Heart left ventricle (tissue), 16 donors: ENCODE data around the gene METRNL. TPM values are rescaled to one million over a fixed set of nuclear protein-coding genes. Genes with fewer than 3 reads are reported as not detected.

ENCODE experiments used
- ATAC-seq, 4 donors: fragments of 200-7000 bp; cut with Tn5 transposase; one replicate each; pipeline ENCODE4 v1.9.1; 2020 to 2022; ENCODE audit warnings: moderate library complexity in 4 of 4, mild to moderate bottlenecking in 3 of 4, moderate number of reproducible peaks in 1 of 4
- DNase-seq, 5 donors: peaks; one replicate each; pipeline ENCODE4 v3.0.0-alpha.2; 2020
- H3K27ac ChIP-seq, 12 donors: fragments of 200-600 bp; sonication (generic) in 4 of 12; one replicate each; pipeline versions ENCODE4 v1.5.0 to v1.8.0; 2016 to 2022; ENCODE audit warnings: mild to moderate bottlenecking in 2 of 12
- H3K27me3 ChIP-seq, 9 donors: fragments of 200-600 bp; sonication (generic) in 2 of 9; one replicate each; pipeline versions ENCODE4 v1.5.1 to v1.8.0; 2016 to 2022; ENCODE audit warnings: mild to moderate bottlenecking in 3 of 9
- H3K36me3 ChIP-seq, 9 donors: fragments of 200-600 bp; sonication (generic) in 2 of 9; one replicate each; pipeline versions ENCODE4 v1.5.0 to v1.8.0; 2018 to 2022; ENCODE audit warnings: mild to moderate bottlenecking in 2 of 9
- H3K4me1 ChIP-seq, 12 donors: fragments of 200-600 bp; sonication (generic) in 4 of 12; one replicate each; pipeline versions ENCODE4 v1.5.0 to v1.8.0; 2016 to 2022; ENCODE audit warnings: mild to moderate bottlenecking in 3 of 12
- H3K4me3 ChIP-seq, 12 donors: fragments of 200-600 bp; sonication (generic) in 4 of 12; one replicate each; pipeline versions ENCODE4 v1.5.0 to v1.8.0; 2017 to 2022; ENCODE audit warnings: mild to moderate bottlenecking in 9 of 12, moderate library complexity in 4 of 12
- H3K9me3 ChIP-seq, 12 donors: fragments of 200-600 bp; sonication (generic) in 4 of 12; one replicate each; pipeline versions ENCODE4 v1.5.0 to v1.8.0; 2016 to 2022; ENCODE audit warnings: mild to moderate bottlenecking in 1 of 12
- POLR2A ChIP-seq, 2 donors: fragments of 450-650 bp; IDR thresholded peaks; one replicate each; pipeline ENCODE4 v1.6.1; 2017; ENCODE audit warnings: antibody characterized with exemption in 2 of 2, mild to moderate bottlenecking in 2 of 2, moderate library complexity in 2 of 2
- WGBS, 4 donors: extraction: QIAGEN DNeasy Blood & Tissue Kit in 2 of 4; methylation state at CpG; one replicate each; pipeline versions ENCODE4 v1.1.5 to v1.1.7; 2013 to 2018; 5-methylcytosine and 5-hydroxymethylcytosine counted together
- intact Hi-C, 10 donors: fragments of 100-400 bp; cut with DNase I; formaldehyde crosslinking; loops; one replicate each; pipeline versions ENCODE4 v1.11.1 to v1.14.2; 2022
- polyA plus RNA-seq, 2 donors: library from polyadenylated mRNA; stranded (reverse); fragments of 200-250 nt; gene quantifications; one replicate each; pipeline ENCODE4 v1.2.3, GENCODE V29; 2013
- total RNA-seq, 9 donors: library from RNA; depleted of rRNA in 2 of 9; stranded (reverse); fragments of >200 nt in 2 of 9; fragmentation: NEBNext Ultra II Directional in 3 of 9; extraction: Animal tissue kit (Norgen Biotek cat#: 25700) in 3 of 9; gene quantifications; one replicate each; pipeline versions ENCODE4 v1.1.0 to v1.2.4, GENCODE V29; 2016 to 2023
- TF ChIP-seq, protein P1 (sequence below), 12 donors: fragments of 200-600 bp; sonication (generic) in 4 of 12; IDR thresholded peaks; one replicate each; pipeline versions ENCODE4 v1.5.0 to v1.8.0; 2018 to 2022; ENCODE audit warnings: antibody characterized with exemption in 12 of 12, mild to moderate bottlenecking in 5 of 12
- donor health status: ischemic (EF 13 %, LVEDD 7.1; RV severe dilation, severe dysfunction).
- donor health status: healthy with polysubstance abuse.
- donor health status: DM: no; HTN: yes; CAD: no.
- donor health status: DM: no; HTN: no; CAD: no.
- donor health status: ischemic (EF 25% LVEDD 6.9; RV normal size, moderate dysfunction).
- donor health status: ischemic (EF 25% LVEDD 5.7; RV mildly dilated, moderate dysfunction).
- donor health status: healthy.
- donor health status: DM: yes; HTN: yes; CAD: no.
- donor health status: ischemic (EF 35%, LVEDD 5.7; RV mildly dilated, moderate dysfunction).
- donor health status: nonischemic (EF 11% LVEDD 7.7; RV severe dilation, severe dysfunction).
- donor health status: DM: yes; HTN: yes; CAD: no.
- donor health status: PGD.
- donor health status: ischemic (EF 29% LVEDD 5.4; RV normal size, mild dysfunction).
- donor health status: nonischemic (EF 23%, LVEDD 6.1; RV moderate dilation, normal function).

Gene METRNL
- total and polyA plus RNA-seq, 11 donors: 59.4 to 144 (median 79.5) TPM

DNA sequence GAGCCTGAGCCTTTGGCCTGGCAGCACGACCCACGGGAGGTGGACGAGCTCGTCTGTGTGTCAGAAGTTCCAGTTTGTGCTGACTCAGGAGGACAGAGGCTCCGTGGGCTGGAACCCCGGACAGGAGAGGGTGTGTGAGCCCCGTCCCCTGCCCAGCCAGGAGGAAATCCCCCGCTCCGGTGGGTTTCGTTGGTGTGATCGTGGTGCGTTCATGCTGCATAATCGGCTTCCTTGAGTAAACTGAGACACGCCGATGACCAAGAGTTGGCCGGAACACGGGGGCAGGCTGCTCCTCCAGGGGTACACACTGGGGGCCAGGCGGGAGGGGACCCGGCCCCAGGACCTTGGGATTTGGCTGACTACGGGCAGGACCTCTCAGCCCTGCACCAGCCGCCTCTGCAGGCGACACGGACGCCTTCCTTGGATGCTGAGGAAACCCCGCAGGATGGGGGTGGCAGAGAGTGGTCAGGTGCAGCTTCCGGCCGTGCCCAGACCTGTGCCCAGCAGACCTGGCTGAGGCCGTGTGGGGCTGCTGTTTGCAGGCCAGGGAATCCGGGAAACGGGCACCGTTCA is 8.5 kb downstream of the METRNL start:
- H3K27ac ChIP-seq: peak overlapping the region in 2 of 12 donors; percentile 8 to 24
- H3K27me3 ChIP-seq: no peaks in the 10 kb centered on the region
- no peaks in the 10 kb centered on the region for H3K9me3 ChIP-seq
- peaks cover 0 to 96% (median 66%) of the 10 kb centered on the region in 12 donors for H3K4me1 ChIP-seq
- intact Hi-C loops: no loop called here
- no peak for ATAC-seq
- no peak for DNase-seq
- H3K4me3 ChIP-seq: no peak overlapping the region
- 75 to 85% (median 84%) methylated on average over 21 to 31 of the region's 31 CpGs for WGBS, 4 donors
- TF ChIP-seq, protein P1, sequence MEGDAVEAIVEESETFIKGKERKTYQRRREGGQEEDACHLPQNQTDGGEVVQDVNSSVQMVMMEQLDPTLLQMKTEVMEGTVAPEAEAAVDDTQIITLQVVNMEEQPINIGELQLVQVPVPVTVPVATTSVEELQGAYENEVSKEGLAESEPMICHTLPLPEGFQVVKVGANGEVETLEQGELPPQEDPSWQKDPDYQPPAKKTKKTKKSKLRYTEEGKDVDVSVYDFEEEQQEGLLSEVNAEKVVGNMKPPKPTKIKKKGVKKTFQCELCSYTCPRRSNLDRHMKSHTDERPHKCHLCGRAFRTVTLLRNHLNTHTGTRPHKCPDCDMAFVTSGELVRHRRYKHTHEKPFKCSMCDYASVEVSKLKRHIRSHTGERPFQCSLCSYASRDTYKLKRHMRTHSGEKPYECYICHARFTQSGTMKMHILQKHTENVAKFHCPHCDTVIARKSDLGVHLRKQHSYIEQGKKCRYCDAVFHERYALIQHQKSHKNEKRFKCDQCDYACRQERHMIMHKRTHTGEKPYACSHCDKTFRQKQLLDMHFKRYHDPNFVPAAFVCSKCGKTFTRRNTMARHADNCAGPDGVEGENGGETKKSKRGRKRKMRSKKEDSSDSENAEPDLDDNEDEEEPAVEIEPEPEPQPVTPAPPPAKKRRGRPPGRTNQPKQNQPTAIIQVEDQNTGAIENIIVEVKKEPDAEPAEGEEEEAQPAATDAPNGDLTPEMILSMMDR (IDR thresholded peaks at IDR 0.05): no peak
- no peak for TF ChIP-seq POLR2A (IDR thresholded peaks at IDR 0.05)
- peaks cover 0 to 70% (median 6%) of the 10 kb centered on the region in 9 donors for H3K36me3 ChIP-seq

GRCh38 chr17:83088451-83088850 is 9.0 kb downstream of the METRNL start:
- no peak for DNase-seq
- 33 to 60% (median 57%) methylated on average over 12 to 13 of the region's 13 CpGs; no CpG with 5 or more reads in 1 of the 4 donors for WGBS, 4 donors
- no peaks in the 10 kb centered on the region for H3K9me3 ChIP-seq
- ATAC-seq: no peak
- TF ChIP-seq POLR2A (IDR thresholded peaks at IDR 0.05): no peak
- TF ChIP-seq, protein P1 (IDR thresholded peaks at IDR 0.05): no peak
- peaks cover 0 to 70% (median 11%) of the 10 kb centered on the region in 9 donors for H3K36me3 ChIP-seq
- H3K4me1 ChIP-seq: peaks cover 0 to 96% (median 60%) of the 10 kb centered on the region in 12 donors
- H3K4me3 ChIP-seq: no peak overlapping the region
- peak overlapping the region in 1 of 12 donors; percentile 60 for H3K27ac ChIP-seq
- no peaks in the 10 kb centered on the region for H3K27me3 ChIP-seq
- intact Hi-C loops: no loop called here

DNA sequence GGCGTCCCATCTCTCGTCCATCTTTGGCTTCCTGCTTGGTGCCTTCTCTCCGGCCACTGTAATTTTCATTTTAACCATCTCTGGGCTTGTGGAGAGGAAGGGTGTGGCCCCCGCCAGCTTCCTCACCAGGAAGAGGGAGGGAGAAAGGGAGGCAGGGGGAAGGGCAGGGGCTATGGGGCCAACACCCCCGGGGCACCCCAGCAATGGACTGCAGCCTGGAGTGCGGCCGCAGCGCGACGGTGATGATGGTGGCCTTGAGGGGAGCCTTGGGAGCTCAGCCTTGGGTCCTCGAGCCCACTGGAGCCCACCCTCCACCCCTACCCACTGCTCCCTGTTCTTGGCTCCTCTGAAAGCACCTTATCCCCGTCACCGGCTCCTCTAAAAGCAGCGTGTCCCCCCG is 9.5 kb downstream of the METRNL start:
- DNase-seq (no peak), ATAC-seq (no peak)
- peak overlapping the region in 1 of 12 donors; percentile 60 for H3K27ac ChIP-seq
- peaks cover 0 to 74% (median 13%) of the 10 kb centered on the region in 9 donors for H3K36me3 ChIP-seq
- intact Hi-C loops: no loop called here
- peaks cover 0 to 92% (median 56%) of the 10 kb centered on the region in 12 donors for H3K4me1 ChIP-seq
- H3K9me3 ChIP-seq: no peaks in the 10 kb centered on the region
- H3K27me3 ChIP-seq: no peaks in the 10 kb centered on the region
- TF ChIP-seq, protein P1 (IDR thresholded peaks at IDR 0.05): no peak
- no peak for TF ChIP-seq POLR2A (IDR thresholded peaks at IDR 0.05)
- 62 to 68% (median 67%) methylated on average over 13 to 15 of the region's 15 CpGs for WGBS, 4 donors
- H3K4me3 ChIP-seq: no peak overlapping the region

- H3K4me1 ChIP-seq: peaks cover 0 to 86% (median 50%) of the 10 kb centered on the region in 12 donors
- intact Hi-C loops: no loop called here
- H3K27me3 ChIP-seq: no peaks in the 10 kb centered on the region
- no peak for TF ChIP-seq POLR2A (IDR thresholded peaks at IDR 0.05)
- TF ChIP-seq, protein P1 (IDR thresholded peaks at IDR 0.05): no peak
- H3K4me3 ChIP-seq: no peak overlapping the region
- H3K9me3 ChIP-seq: no peaks in the 10 kb centered on the region
- ATAC-seq (peak in 2 of 4 donors; percentile 12 to 22), DNase-seq (no peak)
- H3K36me3 ChIP-seq: peaks cover 0 to 80% (median 19%) of the 10 kb centered on the region in 9 donors
- H3K27ac ChIP-seq: peak overlapping the region in 3 of 12 donors; percentile 24 to 60 (median 39)
- WGBS, 4 donors: 60 to 78% (median 68%) methylated on average over 35 to 47 of the region's 47 CpGs
Observed at GRCh38 chr17:83089328-83090132, 10.1 kb downstream of the METRNL start.
